Adrenal gland (tissue), 5 donors: Measurements from ENCODE around the gene OR5C1.

Source experiments
- POLR2A ChIP-seq, 2 donors: fragments of 450-650 bp; IDR thresholded peaks; one replicate each; pipeline ENCODE4 v1.6.1; 2017; ENCODE audit warnings: antibody characterized with exemption in 2 of 2, mild to moderate bottlenecking in 2 of 2, moderate library complexity in 1 of 2
- TF ChIP-seq, protein P1 (sequence below), 6 experiments: fragments of 450-650 bp in 4 of 6; fragments of 200-600 bp in 2 of 6; sonication (generic) in 1 of 6; IDR thresholded peaks; 1 replicate in 5 of 6; 2 replicates in 1 of 6; pipeline versions ENCODE4 v1.5.1 to v1.8.0; 2016 to 2021; ENCODE audit warnings: antibody characterized with exemption in 6 of 6, mild to moderate bottlenecking in 2 of 6, moderate library complexity in 1 of 6
- donor health status: DM: no; HTN: no; CAD: no.

GRCh38 chr9:122835313-122835731 lies 46.6 kb downstream of the OR5C1 start:
- no peak for TF ChIP-seq POLR2A (IDR thresholded peaks at IDR 0.05)
- TF ChIP-seq, protein P1, sequence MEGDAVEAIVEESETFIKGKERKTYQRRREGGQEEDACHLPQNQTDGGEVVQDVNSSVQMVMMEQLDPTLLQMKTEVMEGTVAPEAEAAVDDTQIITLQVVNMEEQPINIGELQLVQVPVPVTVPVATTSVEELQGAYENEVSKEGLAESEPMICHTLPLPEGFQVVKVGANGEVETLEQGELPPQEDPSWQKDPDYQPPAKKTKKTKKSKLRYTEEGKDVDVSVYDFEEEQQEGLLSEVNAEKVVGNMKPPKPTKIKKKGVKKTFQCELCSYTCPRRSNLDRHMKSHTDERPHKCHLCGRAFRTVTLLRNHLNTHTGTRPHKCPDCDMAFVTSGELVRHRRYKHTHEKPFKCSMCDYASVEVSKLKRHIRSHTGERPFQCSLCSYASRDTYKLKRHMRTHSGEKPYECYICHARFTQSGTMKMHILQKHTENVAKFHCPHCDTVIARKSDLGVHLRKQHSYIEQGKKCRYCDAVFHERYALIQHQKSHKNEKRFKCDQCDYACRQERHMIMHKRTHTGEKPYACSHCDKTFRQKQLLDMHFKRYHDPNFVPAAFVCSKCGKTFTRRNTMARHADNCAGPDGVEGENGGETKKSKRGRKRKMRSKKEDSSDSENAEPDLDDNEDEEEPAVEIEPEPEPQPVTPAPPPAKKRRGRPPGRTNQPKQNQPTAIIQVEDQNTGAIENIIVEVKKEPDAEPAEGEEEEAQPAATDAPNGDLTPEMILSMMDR (IDR thresholded peaks at IDR 0.05): no peak
